CD4-positive, alpha-beta memory T cell (primary cell): ENCODE measurements around the gene CD4. TPM values are rescaled to one million over a fixed set of nuclear protein-coding genes. Genes with fewer than 3 reads are reported as not detected.

Source experiments
- CTCF ChIA-PET: fragments of 350-600 bp; sonication (Branson Sonifier 250); formaldehyde crosslinking; loops from one replicate; lab custom pipeline; 2021; ENCODE audit warnings: inconsistent platforms; ENCODE audit not compliant: partially characterized antibody; lab: Charles Lee
- POLR2A ChIA-PET: fragments of 350-600 bp; sonication (Branson Sonifier 250); formaldehyde crosslinking; loops from one replicate; lab custom pipeline; 2021; ENCODE audit not compliant: partially characterized antibody; lab: Charles Lee
- DNase-seq, 5 donors: peaks; one replicate each; pipeline versions ENCODE4 v3.0.0 to v3.0.0-alpha.2; 2020 to 2022; ENCODE audit warnings: mixed read lengths in 1 of 5
- H3K27ac ChIP-seq: one replicate; pipeline ENCODE4 v1.7.0; 2013; ENCODE audit warnings: low read depth, low read length
- H3K27me3 ChIP-seq: 2 replicates; pipeline ENCODE4 v1.7.0; 2013; ENCODE audit warnings: mild to moderate bottlenecking, low read length, moderate library complexity; ENCODE audit not compliant: insufficient read depth
- H3K36me3 ChIP-seq: 2 replicates; pipeline ENCODE4 v1.7.0; 2013; ENCODE audit warnings: mild to moderate bottlenecking, low read length, moderate library complexity; ENCODE audit not compliant: insufficient read depth
- H3K4me1 ChIP-seq: 2 replicates; pipeline ENCODE4 v1.7.0; 2013; ENCODE audit warnings: mild to moderate bottlenecking, low read length, moderate library complexity; ENCODE audit not compliant: insufficient read depth
- H3K4me3 ChIP-seq, 2 donors: one replicate each; pipeline ENCODE4 v1.7.0; 2013; ENCODE audit warnings: low read length in 2 of 2, mild to moderate bottlenecking in 1 of 2
- H3K9me3 ChIP-seq, 2 donors: one replicate each; pipeline ENCODE4 v1.7.0; 2013; ENCODE audit warnings: low read length in 2 of 2, control low read depth in 1 of 2; ENCODE audit not compliant: control insufficient read depth in 1 of 2
- H3K27ac Mint-ChIP-seq, 7 donors: one replicate each; pipeline ENCODE4 v1.8.0; 2020 to 2021; ENCODE audit warnings: mixed read lengths in 7 of 7, mild to moderate bottlenecking in 6 of 7, inconsistent platforms in 3 of 7, moderate library complexity in 3 of 7
- H3K27me3 Mint-ChIP-seq, 2 donors: one replicate each; pipeline ENCODE4 v1.8.0; 2020 to 2021; ENCODE audit warnings: mixed read lengths in 2 of 2
- H3K36me3 Mint-ChIP-seq, 2 donors: one replicate each; pipeline ENCODE4 v1.8.0; 2020 to 2021; ENCODE audit warnings: mixed read lengths in 2 of 2, inconsistent platforms in 1 of 2, mild to moderate bottlenecking in 1 of 2
- H3K4me1 Mint-ChIP-seq, 4 donors: one replicate each; pipeline ENCODE4 v1.8.0; 2020 to 2021; ENCODE audit warnings: mixed read lengths in 4 of 4, mild to moderate bottlenecking in 1 of 4
- H3K4me3 Mint-ChIP-seq, 8 donors: one replicate each; pipeline ENCODE4 v1.8.0; 2020 to 2021; ENCODE audit warnings: mixed read lengths in 8 of 8, mild to moderate bottlenecking in 7 of 8, moderate library complexity in 6 of 8, inconsistent platforms in 3 of 8
- H3K9me3 Mint-ChIP-seq, 8 donors: one replicate each; pipeline ENCODE4 v1.8.0; 2020 to 2021; ENCODE audit warnings: mixed read lengths in 8 of 8, mild to moderate bottlenecking in 5 of 8, inconsistent platforms in 3 of 8, moderate library complexity in 1 of 8
- intact Hi-C: fragments of 100-400 bp; cut with micrococcal nuclease; formaldehyde crosslinking; loops from one replicate; pipeline ENCODE4 v1.15.1; 2023
- polyA plus RNA-seq, 2 donors: library from polyadenylated mRNA; unstranded; fragments of 300-500 nt; fragmentation: Illumina TruSeq; gene quantifications; one replicate each; pipeline ENCODE4 v1.2.3, GENCODE V29; 2021
- total RNA-seq, 2 experiments: library from RNA; stranded (reverse); gene quantifications; one replicate each; pipeline ENCODE4 v1.2.3, GENCODE V29; 2021

The CD4 gene
- total and polyA plus RNA-seq, 4 experiments from 2014 or later, result 251 to 456 (median 288) TPM

- DNase-seq, result no peak
- Mint-ChIP-seq H3K27me3 (peaks cover 16 to 27% of the 10 kb centered on the region in 2 donors), H3K36me3 (peaks cover 0 to 1% of the 10 kb centered on the region in 2 donors), H3K27ac (peak overlapping the region in 6 of 7 donors; percentile 3 to 86 (median 20)), H3K4me3 (peak overlapping the region; percentile 61 to 88 (median 72)), H3K9me3 (peaks cover 0 to 2% (median 0%) of the 10 kb centered on the region in 8 donors), H3K4me1 (peaks cover 15 to 42% (median 28%) of the 10 kb centered on the region in 4 donors)
- intact Hi-C loops, result no loop called here
- H3K4me1 ChIP-seq, result peaks cover 27% of the 10 kb centered on the region
- H3K27ac ChIP-seq, result no peak overlapping the region
- CTCF ChIA-PET, result interaction anchor here (0.7 to 23.3 kb wide), 10 partner anchors 8 to 71 kb away, joined by 4 to 343 read pairs (median 22); partner anchors contain the start of genes CD4, GPR162, MLF2 and P3H3
- H3K36me3 ChIP-seq, result no peaks in the 10 kb centered on the region
- H3K9me3 ChIP-seq, result no peaks in the 10 kb centered on the region
- POLR2A ChIA-PET, result interaction anchor here (0.9 to 4.1 kb wide), 8 partner anchors 9 to 178 kb away, joined by 3 to 44 read pairs (median 14); partner anchors contain the start of genes C12orf57, CD4, CDCA3 and MLF2
- H3K27me3 ChIP-seq, result peaks cover 15% of the 10 kb centered on the region
- H3K4me3 ChIP-seq, result no peak overlapping the region
Measured at GRCh38 chr12:6765048-6765633, 24.2 kb upstream of the CD4 start.

GRCh38 chr12:6765634-6766581, 23.4 kb upstream of the CD4 start, which contains the start of gene PTMS:
TSS of gene PTMS (plus strand) at chr12:6766363. CDS start at chr12:6766706, 343 bp downstream.
- DNase-seq, result no peak
- ChIA-PET CTCF (interaction anchor here (0.6 to 23.3 kb wide), 28 partner anchors 8 to 295 kb away, joined by 3 to 343 read pairs (median 5); partner anchors contain the start of genes CD4, CDCA3, COPS7A and GPR162), POLR2A (interaction anchor here (0.9 to 4.1 kb wide), 16 partner anchors 8 to 198 kb away, joined by 3 to 44 read pairs (median 6); partner anchors contain the start of genes C12orf57, CD4, CDCA3 and MLF2)
- Histone ChIP-seq H3K9me3 (no peaks in the 10 kb centered on the region), H3K27ac (no peak within 1 kb of the TSS), H3K4me3 (peak within 1 kb of the TSS in 1 of 2 donors; percentile 52), H3K4me1 (peaks cover 28% of the 10 kb centered on the region), H3K36me3 (no peaks in the 10 kb centered on the region), H3K27me3 (peaks cover 15% of the 10 kb centered on the region)
- Mint-ChIP-seq H3K27ac (peak within 1 kb of the TSS; percentile 7 to 86 (median 82)), H3K9me3 (peaks cover 0 to 2% (median 0%) of the 10 kb centered on the region in 8 donors), H3K4me3 (peak within 1 kb of the TSS; percentile 85 to 90 (median 88)), H3K36me3 (peaks cover 0 to 1% of the 10 kb centered on the region in 2 donors), H3K4me1 (peaks cover 16 to 43% (median 29%) of the 10 kb centered on the region in 4 donors), H3K27me3 (peaks cover 16 to 29% of the 10 kb centered on the region in 2 donors)
- intact Hi-C loops, result loop anchor here (1.0 to 2.0 kb wide), 2 partner anchors 13 to 27 kb away; partner anchors contain the start of gene MLF2

DNA sequence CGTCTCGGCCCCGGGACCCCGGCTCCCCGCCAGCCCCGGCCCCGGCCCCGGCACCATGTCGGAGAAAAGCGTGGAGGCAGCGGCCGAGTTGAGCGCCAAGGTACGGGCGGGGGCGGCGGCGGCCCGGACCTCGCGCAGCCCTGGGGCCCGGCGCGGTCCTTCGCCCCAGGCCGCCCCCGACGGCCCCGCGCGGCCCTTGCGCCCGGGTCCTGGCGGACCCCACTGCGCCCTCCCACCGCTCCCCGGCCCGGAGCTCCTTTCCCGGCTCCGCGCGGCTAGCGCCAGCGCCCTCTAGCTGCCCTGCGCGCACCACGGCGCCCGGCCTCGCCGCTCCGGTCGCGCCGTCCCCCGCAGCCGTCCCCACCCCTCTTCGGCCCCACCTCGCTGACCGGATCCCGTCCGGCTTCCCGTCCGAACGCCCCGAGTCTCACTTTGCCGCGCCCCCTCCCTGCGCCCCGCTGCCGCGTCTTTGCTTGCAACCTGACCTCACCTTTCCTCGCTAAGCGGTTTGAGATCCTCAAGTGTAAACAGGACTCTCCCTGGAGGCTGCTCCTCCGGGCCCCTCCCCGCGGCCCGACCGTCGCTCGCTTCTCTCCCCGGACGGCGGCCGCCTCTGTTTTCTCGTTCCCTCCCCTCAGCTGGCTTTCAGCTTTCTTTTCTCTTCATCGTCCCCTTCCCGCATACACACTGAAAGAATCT, 22.5 kb upstream of the CD4 start:
- intact Hi-C loops, result loop anchor here (1.0 to 2.0 kb wide), 2 partner anchors 13 to 26 kb away; partner anchors contain the start of gene MLF2
- CTCF ChIA-PET, result interaction anchor here (0.6 to 23.3 kb wide), 28 partner anchors 9 to 296 kb away, joined by 3 to 343 read pairs (median 5); partner anchors contain the start of genes CD4, CDCA3, COPS7A and GPR162
- peak overlapping the region in 1 of 2 donors; percentile 52 for H3K4me3 ChIP-seq
- Mint-ChIP-seq H3K36me3 (peaks cover 0 to 1% of the 10 kb centered on the region in 2 donors), H3K27me3 (peaks cover 16 to 35% of the 10 kb centered on the region in 2 donors), H3K27ac (peak overlapping the region; percentile 7 to 84 (median 67)), H3K4me1 (peaks cover 21 to 52% (median 34%) of the 10 kb centered on the region in 4 donors), H3K9me3 (peaks cover 0 to 4% (median 0%) of the 10 kb centered on the region in 8 donors), H3K4me3 (peak overlapping the region; percentile 85 to 90 (median 88))
- H3K27me3 ChIP-seq, result peaks cover 15% of the 10 kb centered on the region
- no peaks in the 10 kb centered on the region for H3K9me3 ChIP-seq
- no peak overlapping the region for H3K27ac ChIP-seq
- DNase-seq, result peak; percentile 39 to 56 (median 51)
- H3K36me3 ChIP-seq, result no peaks in the 10 kb centered on the region
- POLR2A ChIA-PET, result interaction anchor here (0.9 to 4.1 kb wide), 16 partner anchors 8 to 199 kb away, joined by 3 to 44 read pairs (median 6); partner anchors contain the start of genes C12orf57, CD4, CDCA3 and MLF2
- peaks cover 37% of the 10 kb centered on the region for H3K4me1 ChIP-seq

DNA sequence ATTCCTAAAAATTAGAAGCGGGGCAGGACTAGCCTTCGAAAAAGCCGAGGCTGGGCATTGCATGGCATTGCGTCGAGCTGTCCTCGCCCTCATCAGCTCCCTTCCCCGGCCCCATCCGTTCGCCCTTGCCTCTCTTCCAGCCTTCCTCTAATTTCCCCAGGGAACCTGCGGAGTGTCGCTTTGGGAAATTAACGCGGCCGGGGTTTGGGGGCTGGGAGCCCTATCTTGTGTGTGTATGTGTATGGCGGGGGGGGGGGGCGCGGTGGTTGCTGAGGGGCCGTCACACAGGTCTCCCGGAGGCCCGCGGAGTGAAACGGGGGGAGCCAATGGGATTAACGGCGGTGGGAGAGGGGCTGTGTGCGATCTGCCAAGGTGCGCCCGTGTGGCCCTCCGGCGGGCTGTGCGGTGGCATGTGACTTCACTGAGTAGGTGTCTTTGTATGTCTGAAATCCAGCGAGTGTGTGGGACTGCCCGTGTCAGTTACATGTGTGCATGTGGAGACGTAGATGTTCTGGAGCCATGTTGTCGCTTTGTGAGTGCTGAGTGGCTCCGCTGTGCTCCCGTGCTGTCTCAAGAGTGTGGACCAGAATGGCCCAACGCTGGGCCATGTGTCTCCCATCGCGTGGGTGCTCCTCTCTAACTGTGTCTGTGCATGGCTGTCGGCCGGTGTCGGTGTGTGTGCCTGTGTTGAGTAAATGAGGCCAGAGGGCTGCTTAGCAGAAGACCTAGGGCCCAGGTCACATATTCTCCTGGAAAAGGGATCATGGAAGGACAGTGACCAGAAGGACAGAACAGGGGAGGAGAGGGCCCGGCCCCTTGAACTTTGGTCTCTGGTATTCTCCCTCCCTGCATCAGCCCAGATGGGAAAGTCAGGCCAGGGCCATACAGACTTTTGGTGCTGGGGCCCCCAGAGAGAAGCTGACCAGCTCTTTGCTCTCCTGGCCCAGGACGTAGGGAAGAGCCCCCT, 21.7 kb upstream of the CD4 start:
- H3K27me3 ChIP-seq, result peaks cover 17% of the 10 kb centered on the region
- Mint-ChIP-seq H3K4me3 (peak overlapping the region; percentile 85 to 90 (median 88)), H3K4me1 (peaks cover 21 to 60% (median 40%) of the 10 kb centered on the region in 4 donors), H3K36me3 (peaks cover 0 to 1% of the 10 kb centered on the region in 2 donors), H3K9me3 (peaks cover 0 to 4% (median 0%) of the 10 kb centered on the region in 8 donors), H3K27ac (peak overlapping the region in 6 of 7 donors; percentile 32 to 84 (median 70)), H3K27me3 (peaks cover 18 to 39% of the 10 kb centered on the region in 2 donors)
- H3K9me3 ChIP-seq, result no peaks in the 10 kb centered on the region
- POLR2A ChIA-PET, result interaction anchor here (0.9 to 4.1 kb wide), 16 partner anchors 7 to 200 kb away, joined by 3 to 44 read pairs (median 6); partner anchors contain the start of genes C12orf57, CD4, CDCA3 and MLF2
- H3K4me1 ChIP-seq, result peaks cover 44% of the 10 kb centered on the region
- H3K36me3 ChIP-seq, result no peaks in the 10 kb centered on the region
- peak overlapping the region in 1 of 2 donors; percentile 52 for H3K4me3 ChIP-seq
- CTCF ChIA-PET, result interaction anchor here (0.9 to 23.3 kb wide), 21 partner anchors 10 to 181 kb away, joined by 3 to 343 read pairs (median 7); partner anchors contain the start of genes CD4, CDCA3, COPS7A and GPR162
- intact Hi-C loops, result loop anchor here (2.0 kb wide), 1 partner anchor 25 kb away; no protein-coding TSS in a partner anchor
- no peak for DNase-seq
- H3K27ac ChIP-seq, result no peak overlapping the region

DNA sequence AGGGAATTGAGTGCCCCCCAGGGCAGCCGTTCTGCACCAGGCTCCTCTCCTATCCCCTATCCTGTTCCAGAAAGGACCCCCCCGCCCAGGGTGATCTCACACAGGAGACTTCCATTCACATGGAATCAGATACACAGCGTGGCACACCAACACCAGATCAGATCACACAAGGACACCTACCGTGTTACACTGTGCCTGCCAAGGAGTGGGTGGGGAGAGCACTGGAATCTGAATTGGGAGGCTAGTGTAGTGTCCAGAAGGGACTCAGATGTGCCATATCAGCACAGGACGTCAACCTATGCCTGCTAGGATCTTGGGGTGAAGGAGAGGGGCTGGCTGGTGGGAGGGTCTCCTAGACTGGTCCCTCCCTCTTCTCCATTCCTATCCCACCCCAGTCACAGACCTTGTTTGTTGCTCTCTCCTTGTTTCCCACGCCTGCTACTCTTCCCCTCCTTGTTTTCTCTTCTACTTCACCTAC, 20.9 kb upstream of the CD4 start:
- Mint-ChIP-seq H3K36me3 (peaks cover 0 to 1% of the 10 kb centered on the region in 2 donors), H3K27me3 (peaks cover 18 to 42% of the 10 kb centered on the region in 2 donors), H3K27ac (peak overlapping the region in 2 of 7 donors; percentile 3 to 45), H3K4me1 (peaks cover 24 to 69% (median 45%) of the 10 kb centered on the region in 4 donors), H3K9me3 (peaks cover 0 to 4% (median 0%) of the 10 kb centered on the region in 8 donors), H3K4me3 (peak overlapping the region in 3 of 8 donors; percentile 36 to 59 (median 46))
- Histone ChIP-seq H3K9me3 (no peaks in the 10 kb centered on the region), H3K36me3 (no peaks in the 10 kb centered on the region), H3K27me3 (peaks cover 24% of the 10 kb centered on the region), H3K27ac (no peak overlapping the region), H3K4me1 (peaks cover 52% of the 10 kb centered on the region), H3K4me3 (no peak overlapping the region)
- no peak for DNase-seq
- ChIA-PET POLR2A (interaction anchor here (1.0 to 4.1 kb wide), 4 partner anchors 15 to 79 kb away, joined by 4 to 44 read pairs (median 16); partner anchors contain the start of genes CD4, MLF2 and ZNF384), CTCF (interaction anchor here (4.2 to 23.3 kb wide), 4 partner anchors 9 to 55 kb away, joined by 21 to 343 read pairs (median 47); partner anchors contain the start of genes CD4, GPR162 and MLF2)
- intact Hi-C loops, result no loop called here
